IMR-90 (cell line): ENCODE measurements around the gene PLAAT4. TPM values are rescaled to one million over a fixed set of nuclear protein-coding genes. Genes with fewer than 3 reads are reported as not detected.
A peak's percentile ranks its signal among the peaks of the same experiment; 100 is the strongest.

Experiments used
- ATAC-seq: fragments of 200-7000 bp; cut with Tn5 transposase; 2 replicates; pipeline ENCODE4 v1.9.1; 2020; ENCODE audit warnings: low read depth, mild to moderate bottlenecking, moderate library complexity
- BruUV-seq: library from RNA; stranded (reverse); fragments of 400-500 nt; replicated peaks from 2 replicates; lab custom pipeline; 2021; lab: Mats Ljungman, UMichigan
- CTCF ChIA-PET: fragments of 300-600 bp; formaldehyde crosslinking; extraction: SDS; loops from one replicate; lab custom pipeline; 2021; ENCODE audit warnings: antibody characterized with exemption; lab: Yijun Ruan, JAX
- POLR2A ChIA-PET: fragments of 300-600 bp; sonication (Branson Sonifier 250); formaldehyde crosslinking; loops from one replicate; lab custom pipeline; 2022; ENCODE audit warnings: antibody characterized with exemption; ENCODE audit not compliant: unreplicated experiment; lab: Charles Lee
- DNase-seq: peaks from one replicate; pipeline ENCODE4 v3.0.0; 2013
- H2AFZ ChIP-seq: replicated peaks from 2 replicates; pipeline ENCODE3; 2013; ENCODE audit warnings: low read length, mild to moderate bottlenecking; ENCODE audit not compliant: poor library complexity
- H2AK5ac ChIP-seq: 2 replicates; pipeline ENCODE4 v1.6.1; 2013; ENCODE audit warnings: low read depth, low read length, inconsistent platforms
- H2AK9ac ChIP-seq: replicated peaks from 2 replicates; pipeline ENCODE3; 2013; ENCODE audit warnings: mild to moderate bottlenecking, low read depth, low read length, moderate library complexity; ENCODE audit not compliant: poor library complexity
- H2BK120ac ChIP-seq: 2 replicates; pipeline ENCODE4 v1.6.1; 2013; ENCODE audit warnings: low read depth, low read length, inconsistent platforms
- H2BK15ac ChIP-seq: 3 replicates; pipeline ENCODE4 v1.6.1; 2013; ENCODE audit warnings: low read depth, low read length, inconsistent platforms
- H2BK20ac ChIP-seq: 2 replicates; pipeline ENCODE4 v1.6.1; 2013; ENCODE audit warnings: low read depth, mild to moderate bottlenecking, inconsistent platforms, low read length, moderate library complexity
- H2BK5ac ChIP-seq: 2 replicates; pipeline ENCODE4 v1.6.1; 2013; ENCODE audit warnings: mild to moderate bottlenecking, low read depth, low read length, inconsistent platforms; ENCODE audit not compliant: poor library complexity, severe bottlenecking
- H3K14ac ChIP-seq: replicated peaks from 2 replicates; pipeline ENCODE4 v1.6.1; 2013; ENCODE audit warnings: low read depth, low read length, inconsistent platforms
- H3K18ac ChIP-seq: 2 replicates; pipeline ENCODE4 v1.6.1; 2013; ENCODE audit warnings: low read depth, low read length, control low read depth
- H3K23ac ChIP-seq: 2 replicates; pipeline ENCODE4 v1.6.1; 2013; ENCODE audit warnings: low read depth, low read length, inconsistent platforms
- H3K27ac ChIP-seq: 2 replicates; pipeline ENCODE4 v1.5.1; 2013; ENCODE audit warnings: mild to moderate bottlenecking, control low read depth, low read length; ENCODE audit not compliant: insufficient read depth
- H3K27me3 ChIP-seq: 2 replicates; pipeline ENCODE4 v1.6.1; 2013; ENCODE audit warnings: low read length; ENCODE audit not compliant: control insufficient read depth, insufficient read depth
- H3K36me3 ChIP-seq: 2 replicates; pipeline ENCODE4 v1.6.1; 2013; ENCODE audit warnings: low read length, mixed read lengths; ENCODE audit not compliant: control insufficient read depth, insufficient read depth
- H3K4ac ChIP-seq: 2 replicates; pipeline ENCODE4 v1.6.1; 2013; ENCODE audit warnings: low read depth, low read length, inconsistent platforms
- H3K4me1 ChIP-seq: 2 replicates; pipeline ENCODE4 v1.6.1; 2013; ENCODE audit warnings: low read length, mixed read lengths; ENCODE audit not compliant: control insufficient read depth, insufficient read depth
- H3K4me2 ChIP-seq: 2 replicates; pipeline ENCODE4 v1.6.1; 2013; ENCODE audit warnings: low read depth, mild to moderate bottlenecking, control low read depth, low read length, moderate library complexity
- H3K4me3 ChIP-seq: 2 replicates; pipeline ENCODE4 v1.5.1; 2013; ENCODE audit warnings: low read depth, mild to moderate bottlenecking, control low read depth, low read length, moderate library complexity; ENCODE audit not compliant: insufficient read depth
- H3K56ac ChIP-seq: 2 replicates; pipeline ENCODE4 v1.6.1; 2013; ENCODE audit warnings: low read length, inconsistent platforms; ENCODE audit not compliant: insufficient read depth; ENCODE audit errors: extremely low read depth
- H3K79me1 ChIP-seq, 2 experiments: 2 replicates each; pipeline ENCODE4 v1.6.1; 2013; ENCODE audit warnings: low read length in 2 of 2, inconsistent platforms in 1 of 2, low read depth in 1 of 2
- H3K9ac ChIP-seq: 2 replicates; pipeline ENCODE4 v1.6.1; 2013; ENCODE audit warnings: low read depth, low read length, control low read depth
- H3K9me1 ChIP-seq: 2 replicates; pipeline ENCODE4 v1.6.1; 2013; ENCODE audit warnings: low read length, inconsistent platforms; ENCODE audit not compliant: insufficient read depth
- H3K9me3 ChIP-seq: 2 replicates; pipeline ENCODE4 v1.6.1; 2013; ENCODE audit warnings: low read length; ENCODE audit not compliant: control insufficient read depth, insufficient read depth
- H4K20me1 ChIP-seq: 2 replicates; pipeline ENCODE4 v1.6.1; 2013; ENCODE audit warnings: low read length, inconsistent platforms; ENCODE audit not compliant: insufficient read depth
- H4K5ac ChIP-seq: 2 replicates; pipeline ENCODE4 v1.6.1; 2013; ENCODE audit warnings: mild to moderate bottlenecking, low read depth, low read length, control low read depth
- H4K8ac ChIP-seq, 2 experiments: 2 replicates each; pipeline ENCODE4 v1.6.1; 2013; ENCODE audit warnings: low read depth in 2 of 2, low read length in 2 of 2, control low read depth in 1 of 2, inconsistent platforms in 1 of 2
- H4K91ac ChIP-seq: 2 replicates; pipeline ENCODE4 v1.6.1; 2013; ENCODE audit warnings: low read depth, low read length, inconsistent platforms; ENCODE audit not compliant: insufficient read depth
- BHLHE40 ChIP-seq: fragments of 150-350 bp; IDR thresholded peaks from 2 replicates; pipeline ENCODE4 v1.6.1; 2016; ENCODE audit warnings: mild to moderate bottlenecking, low read depth, low read length
- CEBPB ChIP-seq: IDR thresholded peaks from 2 replicates; pipeline ENCODE4 v1.6.1; 2012; ENCODE audit warnings: low read depth, low read length, improper control_type of control experiment
- CHD1 ChIP-seq: IDR thresholded peaks from 2 replicates; pipeline ENCODE4 v1.6.1; 2012; ENCODE audit warnings: low read depth, low read length, improper control_type of control experiment
- ELK1 ChIP-seq: fragments of 150-350 bp; IDR thresholded peaks from 2 replicates; pipeline ENCODE4 v1.6.1; 2016; ENCODE audit warnings: low read depth, mild to moderate bottlenecking, low read length, moderate library complexity, borderline replicate concordance
- USF2 ChIP-seq: fragments of 150-350 bp; IDR thresholded peaks from 2 replicates; pipeline ENCODE4 v1.6.1; 2017; ENCODE audit warnings: mild to moderate bottlenecking, antibody characterized with exemption, low read length, low read depth
- WGBS, 2 experiments: methylation state at CpG; one replicate each; pipeline versions ENCODE4 v1.1.5 to v1.1.7; 2013; ENCODE audit warnings: missing lambda C conversion rate in 2 of 2; ENCODE audit not compliant: insufficient read length in 1 of 2; ENCODE audit errors: extremely low coverage in 2 of 2; 5-methylcytosine and 5-hydroxymethylcytosine counted together
- dilution Hi-C: fragments of 300-500 bp; cut with HindIII; formaldehyde crosslinking; loops from one replicate; pipeline ENCODE4 v1.14.3; 2018; ENCODE audit warnings: low sequenced_read_pairs; ENCODE audit not compliant: unreplicated experiment
- in situ Hi-C: fragments of 300-500 bp; cut with MboI; formaldehyde crosslinking; loops from 3 replicates; pipeline ENCODE4 v1.14.3; 2019; ENCODE audit warnings: low sequenced_read_pairs, inconsistent platforms, mixed read lengths
- intact Hi-C: fragments of 100-400 bp; cut with micrococcal nuclease; formaldehyde crosslinking; loops from 2 replicates; pipeline ENCODE4 v1.10.0; 2022
- polyA plus RNA-seq, 3 experiments: library from polyadenylated mRNA; depleted of rRNA; stranded (reverse); fragments of >200 nt; gene quantifications; 2 replicates each; pipeline ENCODE4 v1.2.3, GENCODE V29; 2012; ENCODE audit warnings: low replicate concordance in 1 of 3
- total RNA-seq: library from RNA; depleted of rRNA; stranded (reverse); fragments of >200 nt; gene quantifications from 2 replicates; pipeline ENCODE4 v1.2.3, GENCODE V29; 2012

PLAAT4 gene
- total and polyA plus RNA-seq, 2 of the 4 experiments (the other 2 are of a cell fraction), result 0.17 to 0.18 TPM

- POLR2A ChIA-PET, result no interaction called here
- Histone ChIP-seq H2BK15ac (no peak overlapping the region), H3K9ac (no peak overlapping the region), H3K23ac (no peak overlapping the region), H3K27ac (no peak overlapping the region), H4K91ac (no peak overlapping the region), H2AK9ac (no peak overlapping the region), H4K8ac (no peak overlapping the region), H2AFZ (no peak overlapping the region), H3K36me3 (no peaks in the 10 kb centered on the region), H3K4ac (no peak overlapping the region), H2BK120ac (no peak overlapping the region), H3K4me2 (peak overlapping the region; percentile 38; the same call in 1 of the 2 replicates), H3K79me1 (no peaks in the 10 kb centered on the region), H2BK5ac (no peak overlapping the region), H4K20me1 (no peaks in the 10 kb centered on the region), H3K9me1 (no peaks in the 10 kb centered on the region; the same call in 1 of the 2 replicates), H3K9me3 (no peaks in the 10 kb centered on the region), H3K18ac (no peak overlapping the region), H3K4me3 (no peak overlapping the region), H3K56ac (no peak overlapping the region), H2BK20ac (no peak overlapping the region), H2AK5ac (no peak overlapping the region), H3K4me1 (no peaks in the 10 kb centered on the region), H4K5ac (no peak overlapping the region), H3K27me3 (peaks cover 39% of the 10 kb centered on the region), H3K14ac (no peak overlapping the region)
- intact Hi-C loops, result no loop called here
- ATAC-seq (no peak), DNase-seq (peak; percentile 46)
- no TSS peak for BruUV-seq
- dilution Hi-C loops, result no loop called here
- CTCF ChIA-PET, result no interaction called here
- TF ChIP-seq CEBPB (no peak; the same call in 1 of the 2 replicates), BHLHE40 (no peak), ELK1 (no peak), USF2 (no peak), CHD1 (no peak)
- WGBS, 2 experiments, result 100% methylated on average over 1 of the region's 11 CpGs; no CpG with 5 or more reads in 1 of the 2 experiments
- in situ Hi-C loops, result loop anchor here (25.0 kb wide), 1 partner anchor 445 kb away; the partner anchor contains the start of gene NAA40
Observed at GRCh38 chr11:63491636-63492372, 44.8 kb upstream of the PLAAT4 start.
